Chondrocyte (in vitro differentiated cells): ENCODE measurements around the gene EHMT2. TPM values are rescaled to one million over a fixed set of nuclear protein-coding genes. Genes with fewer than 3 reads are reported as not detected.

Experiments used
- DNase-seq: peaks from one replicate; pipeline ENCODE4 v3.0.0; 2021; ENCODE audit warnings: mixed read lengths, low spot score
- H3K27ac Mint-ChIP-seq: one replicate; pipeline ENCODE4 v1.8.0; 2021; ENCODE audit warnings: mild to moderate bottlenecking, moderate library complexity, mixed read lengths; ENCODE audit not compliant: unreplicated experiment
- H3K27me3 Mint-ChIP-seq: 2 replicates; pipeline ENCODE4 v1.8.0; 2021; ENCODE audit warnings: low read depth, mixed read lengths
- H3K36me3 Mint-ChIP-seq: 2 replicates; pipeline ENCODE4 v1.8.0; 2021; ENCODE audit warnings: low read depth, mixed read lengths
- H3K4me1 Mint-ChIP-seq: 2 replicates; pipeline ENCODE4 v1.8.0; 2021; ENCODE audit warnings: low read depth, mild to moderate bottlenecking, mixed read lengths
- H3K4me3 Mint-ChIP-seq: one replicate; pipeline ENCODE4 v1.8.0; 2021; ENCODE audit warnings: mild to moderate bottlenecking, moderate library complexity, mixed read lengths; ENCODE audit not compliant: unreplicated experiment
- H3K9me3 Mint-ChIP-seq: 2 replicates; pipeline ENCODE4 v1.8.0; 2021; ENCODE audit warnings: low read depth, mixed read lengths
- total RNA-seq: library from RNA; stranded (reverse); gene quantifications from 3 replicates; pipeline ENCODE4 v1.2.1, GENCODE V29; 2021
- TF ChIP-seq, protein P1 (sequence below): fragments of 200-600 bp; sonication (generic); IDR thresholded peaks from 2 replicates; pipeline ENCODE4 v1.5.0; 2021; ENCODE audit warnings: antibody characterized with exemption, mild to moderate bottlenecking, moderate library complexity

Gene EHMT2
- total RNA-seq, 1 donor from 2014 or later = 37.7 TPM

DNA sequence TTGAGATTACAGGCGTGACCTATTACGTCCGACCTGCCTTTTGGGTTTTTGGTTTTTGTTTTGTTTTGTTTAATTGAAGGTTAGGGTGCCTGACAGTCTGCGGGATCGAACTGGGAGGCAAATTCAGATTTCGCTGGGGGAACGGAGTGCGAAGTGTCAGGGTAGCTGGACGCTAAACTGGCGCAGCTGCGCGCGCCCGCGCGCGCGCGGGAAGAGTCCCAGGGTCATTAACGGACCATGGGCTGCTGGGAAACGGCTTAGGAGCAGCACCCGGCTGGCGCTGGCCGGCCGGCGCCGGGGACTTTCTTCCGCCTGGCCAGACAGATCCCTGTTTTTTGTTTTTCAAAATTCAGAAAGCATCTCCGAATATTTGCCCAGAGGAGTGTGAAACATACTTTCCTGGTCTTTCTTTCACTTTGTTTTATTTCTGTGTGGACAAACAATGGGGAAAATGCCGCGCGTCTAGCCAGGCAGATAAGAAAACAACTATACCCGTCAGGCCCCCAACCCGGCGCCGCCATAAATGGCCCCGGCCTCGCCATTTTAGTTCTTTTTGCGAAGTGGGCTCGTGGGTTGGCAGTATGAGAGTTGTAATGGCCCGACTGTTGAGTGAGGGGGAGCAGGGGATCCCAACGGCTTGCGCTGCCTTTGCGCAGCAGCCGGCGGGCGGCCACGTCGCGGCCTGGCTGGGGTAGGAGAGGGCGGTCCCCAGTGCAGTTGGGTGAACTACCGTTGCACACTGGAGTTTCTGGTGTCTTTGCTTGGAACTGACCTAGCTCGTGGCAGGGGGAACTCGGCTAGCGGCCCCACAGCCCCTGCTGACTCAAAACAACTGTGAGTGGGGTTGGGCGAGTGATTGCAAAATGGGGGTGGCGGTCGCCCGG lies 62.9 kb downstream of the EHMT2 start:
- Mint-ChIP-seq H3K9me3 (no peaks in the 10 kb centered on the region), H3K36me3 (peaks cover 30% of the 10 kb centered on the region), H3K27me3 (no peaks in the 10 kb centered on the region), H3K4me1 (peaks cover 57% of the 10 kb centered on the region), H3K27ac (peak overlapping the region; percentile 97), H3K4me3 (peak overlapping the region; percentile 95)
- TF ChIP-seq, protein P1, sequence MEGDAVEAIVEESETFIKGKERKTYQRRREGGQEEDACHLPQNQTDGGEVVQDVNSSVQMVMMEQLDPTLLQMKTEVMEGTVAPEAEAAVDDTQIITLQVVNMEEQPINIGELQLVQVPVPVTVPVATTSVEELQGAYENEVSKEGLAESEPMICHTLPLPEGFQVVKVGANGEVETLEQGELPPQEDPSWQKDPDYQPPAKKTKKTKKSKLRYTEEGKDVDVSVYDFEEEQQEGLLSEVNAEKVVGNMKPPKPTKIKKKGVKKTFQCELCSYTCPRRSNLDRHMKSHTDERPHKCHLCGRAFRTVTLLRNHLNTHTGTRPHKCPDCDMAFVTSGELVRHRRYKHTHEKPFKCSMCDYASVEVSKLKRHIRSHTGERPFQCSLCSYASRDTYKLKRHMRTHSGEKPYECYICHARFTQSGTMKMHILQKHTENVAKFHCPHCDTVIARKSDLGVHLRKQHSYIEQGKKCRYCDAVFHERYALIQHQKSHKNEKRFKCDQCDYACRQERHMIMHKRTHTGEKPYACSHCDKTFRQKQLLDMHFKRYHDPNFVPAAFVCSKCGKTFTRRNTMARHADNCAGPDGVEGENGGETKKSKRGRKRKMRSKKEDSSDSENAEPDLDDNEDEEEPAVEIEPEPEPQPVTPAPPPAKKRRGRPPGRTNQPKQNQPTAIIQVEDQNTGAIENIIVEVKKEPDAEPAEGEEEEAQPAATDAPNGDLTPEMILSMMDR = no peak
- no peak for DNase-seq

DNA sequence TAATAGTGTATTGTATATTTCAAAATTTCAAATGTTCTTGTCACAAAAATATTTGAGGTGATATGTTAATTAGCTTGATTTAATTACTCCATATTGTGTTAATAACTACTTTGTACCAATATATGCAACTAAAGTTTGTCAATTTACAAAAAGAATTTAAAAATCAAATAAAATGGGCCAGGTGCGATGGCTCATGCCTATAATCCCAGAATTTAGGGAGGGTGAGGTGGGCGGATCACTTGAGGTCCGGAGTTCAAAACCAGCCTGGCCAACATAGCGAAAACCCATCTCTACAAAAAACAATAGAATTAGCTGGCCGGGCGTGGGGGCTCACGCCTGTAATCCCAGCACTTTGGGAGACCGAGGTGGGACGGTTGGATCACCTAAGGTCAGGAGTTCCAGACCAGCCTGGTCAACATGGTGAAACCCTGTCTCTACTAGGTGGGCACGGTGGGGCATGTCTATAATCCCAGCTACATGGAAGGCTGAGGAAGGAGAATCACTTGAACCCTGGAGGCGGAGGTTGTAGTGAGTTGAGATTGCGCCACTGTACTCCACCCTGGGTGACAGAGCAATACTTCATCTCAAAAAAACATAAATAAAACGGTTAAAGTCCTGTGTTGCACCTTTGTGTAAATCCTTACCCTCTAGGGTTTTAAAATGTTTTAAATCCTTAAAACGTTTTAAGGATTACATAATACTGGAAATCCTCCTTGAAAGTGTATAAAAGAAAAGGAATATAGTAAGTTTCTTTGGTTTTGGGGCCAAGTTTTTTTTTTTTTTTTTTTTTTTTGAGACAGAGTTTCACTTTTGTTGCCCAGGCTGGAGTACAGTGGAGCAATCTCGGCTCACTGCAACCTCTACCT lies 65.9 kb downstream of the EHMT2 start:
- no peak for DNase-seq

GRCh38 chr6:31830886-31831335 lies 66.6 kb downstream of the EHMT2 start:
- H3K4me3 Mint-ChIP-seq = peak overlapping the region; percentile 80

More for the DNA sequence above, 65.9 kb downstream of the EHMT2 start:
- peak overlapping the region; percentile 80 for H3K4me3 Mint-ChIP-seq
- H3K27me3 Mint-ChIP-seq = no peaks in the 10 kb centered on the region
- H3K36me3 Mint-ChIP-seq = peaks cover 12% of the 10 kb centered on the region
- H3K4me1 Mint-ChIP-seq = peaks cover 42% of the 10 kb centered on the region
- TF ChIP-seq, protein P1 = no peak
- H3K9me3 Mint-ChIP-seq = no peaks in the 10 kb centered on the region
- H3K27ac Mint-ChIP-seq = no peak overlapping the region

More at GRCh38 chr6:31830886-31831335, 66.6 kb downstream of the EHMT2 start:
- Mint-ChIP-seq H3K27ac (peak overlapping the region; percentile 83), H3K27me3 (no peaks in the 10 kb centered on the region), H3K36me3 (peaks cover 5% of the 10 kb centered on the region), H3K9me3 (no peaks in the 10 kb centered on the region), H3K4me1 (peaks cover 40% of the 10 kb centered on the region)
- TF ChIP-seq, protein P1 = no peak
- DNase-seq = no peak

Other genes starting within 250 kb of the EHMT2 start
- gene BAG6, start 245.0 kb downstream of the EHMT2 start, total RNA-seq = 253 to 308 TPM (median 262 TPM) in 3 replicates
- 0.85 to 1.2 TPM in 2 of 3 replicates, not detected in the other for gene APOM, start 241.8 kb downstream of the EHMT2 start, total RNA-seq
- gene C6orf47, start 236.9 kb downstream of the EHMT2 start, total RNA-seq = 19.1 to 20.3 TPM (median 20.2 TPM) in 3 replicates
- 12.0 to 15.4 TPM (median 13.9 TPM) in 3 replicates for gene GPANK1, start 232.7 kb downstream of the EHMT2 start, total RNA-seq
- 116 to 126 TPM (median 122 TPM) in 3 replicates for gene CSNK2B, start 231.6 kb downstream of the EHMT2 start, total RNA-seq
- 10.2 to 14.3 TPM (median 11.7 TPM) in 3 replicates for gene LY6G5B, start 227.7 kb downstream of the EHMT2 start, total RNA-seq
- 1.3 to 3.6 TPM (median 2.4 TPM) in 3 replicates for gene LY6G5C, start 216.6 kb downstream of the EHMT2 start, total RNA-seq
- gene ABHD16A, start 194.4 kb downstream of the EHMT2 start, total RNA-seq = 27.8 to 33.9 TPM (median 32.3 TPM) in 3 replicates
- gene LY6G6F, start 190.8 kb downstream of the EHMT2 start, total RNA-seq = not detected in 3 replicates
- not detected in 3 replicates for gene LY6G6D, start 182.3 kb downstream of the EHMT2 start, total RNA-seq
- 0.30 TPM in 1 of 3 replicates, not detected in the others for gene LY6G6C, start 176.0 kb downstream of the EHMT2 start, total RNA-seq
- not detected in 3 replicates for gene MPIG6B, start 174.3 kb downstream of the EHMT2 start, total RNA-seq
- gene DDAH2, start 168.4 kb downstream of the EHMT2 start, total RNA-seq = 66.4 to 99.6 TPM (median 95.7 TPM) in 3 replicates
- gene CLIC1, start 161.2 kb downstream of the EHMT2 start, total RNA-seq = 256 to 328 TPM (median 317 TPM) in 3 replicates
- gene MSH5, start 157.7 kb downstream of the EHMT2 start, total RNA-seq = 8.4 to 17.4 TPM (median 9.4 TPM) in 3 replicates
- 1.3 to 2.4 TPM (median 1.4 TPM) in 3 replicates for gene SAPCD1, start 135.0 kb downstream of the EHMT2 start, total RNA-seq
- gene VWA7, start 120.4 kb downstream of the EHMT2 start, total RNA-seq = 0.15 to 0.62 TPM (median 0.17 TPM) in 3 replicates
- gene VARS1, start 101.9 kb downstream of the EHMT2 start, total RNA-seq = 71.1 to 101 TPM (median 71.9 TPM) in 3 replicates
- gene LSM2, start 90.7 kb downstream of the EHMT2 start, total RNA-seq = 35.0 to 42.5 TPM (median 35.7 TPM) in 3 replicates
- gene HSPA1L, start 82.4 kb downstream of the EHMT2 start, total RNA-seq = 0.89 to 1.5 TPM (median 1.00 TPM) in 3 replicates
- gene HSPA1A, start 82.2 kb downstream of the EHMT2 start, total RNA-seq = 23.0 to 46.3 TPM (median 46.2 TPM) in 3 replicates
- gene HSPA1B, start 70.0 kb downstream of the EHMT2 start, total RNA-seq = 46.8 to 57.9 TPM (median 50.4 TPM) in 3 replicates
- 63.8 to 67.5 TPM (median 64.2 TPM) in 3 replicates for gene NEU1, start 34.9 kb downstream of the EHMT2 start, total RNA-seq
- gene SLC44A4, start 18.7 kb downstream of the EHMT2 start, total RNA-seq = not detected in 3 replicates
- 6.3 to 7.6 TPM (median 6.7 TPM) in 3 replicates for gene ZBTB12, start 4.4 kb upstream of the EHMT2 start, total RNA-seq
- 0.52 to 1.5 TPM (median 0.56 TPM) in 3 replicates for gene C2, start 30.0 kb upstream of the EHMT2 start, total RNA-seq
- gene CFB, start 48.4 kb upstream of the EHMT2 start, total RNA-seq = 2.3 to 3.2 TPM (median 2.6 TPM) in 3 replicates
- 43.5 to 59.3 TPM (median 50.6 TPM) in 3 replicates for gene NELFE, start 61.3 kb upstream of the EHMT2 start, total RNA-seq
- 56.9 to 85.6 TPM (median 61.2 TPM) in 3 replicates for gene SKIC2, start 61.5 kb upstream of the EHMT2 start, total RNA-seq
- gene DXO, start 74.4 kb upstream of the EHMT2 start, total RNA-seq = 15.8 to 25.9 TPM (median 19.3 TPM) in 3 replicates
- gene C4A, start 84.4 kb upstream of the EHMT2 start, total RNA-seq = 7.2 to 13.3 TPM (median 10.5 TPM) in 3 replicates
- 7.3 to 10.3 TPM (median 9.6 TPM) in 3 replicates for gene C4B, start 117.1 kb upstream of the EHMT2 start, total RNA-seq
- gene CYP21A2, start 140.7 kb upstream of the EHMT2 start, total RNA-seq = 0.30 to 0.68 TPM (median 0.41 TPM) in 3 replicates
- gene TNXB, start 211.6 kb upstream of the EHMT2 start, total RNA-seq = 1.9 to 2.9 TPM (median 2.3 TPM) in 3 replicates
- gene ATF6B, start 230.5 kb upstream of the EHMT2 start, total RNA-seq = 68.0 to 86.5 TPM (median 68.7 TPM) in 3 replicates
- gene FKBPL, start 232.6 kb upstream of the EHMT2 start, total RNA-seq = 4.3 to 6.3 TPM (median 4.9 TPM) in 3 replicates